Ovary (tissue), 9 donors: ENCODE data around the gene GPR65. TPM values are rescaled to one million over a fixed set of nuclear protein-coding genes. Genes with fewer than 3 reads are reported as not detected.
A peak's percentile ranks its signal among the peaks of the same experiment; 100 is the strongest.

Experiments used
- DNase-seq, 5 donors: peaks; one replicate each; pipeline ENCODE4 v3.0.0-alpha.2; 2019 to 2020
- H3K27ac ChIP-seq, 2 donors: fragments of 200-600 bp; one replicate each; pipeline versions ENCODE4 v1.5.1 to v1.8.0; 2019 to 2022
- H3K27me3 ChIP-seq: fragments of 200-600 bp; one replicate; pipeline ENCODE4 v1.8.0; 2022
- H3K36me3 ChIP-seq: fragments of 200-600 bp; sonication (generic); one replicate; pipeline ENCODE4 v1.5.1; 2019
- H3K4me1 ChIP-seq: one replicate; pipeline ENCODE4 v1.8.1; 2013; ENCODE audit warnings: mild to moderate bottlenecking, moderate library complexity; ENCODE audit not compliant: insufficient read depth
- H3K4me3 ChIP-seq: fragments of 200-600 bp; sonication (generic); one replicate; pipeline ENCODE4 v1.5.1; 2017
- H3K9me3 ChIP-seq, 2 donors: fragments of 200-600 bp in 1 of 2; sonication (generic) in 1 of 2; one replicate each; pipeline versions ENCODE4 v1.5.1 to v1.8.1; 2013 to 2019; ENCODE audit warnings: mild to moderate bottlenecking in 1 of 2, moderate library complexity in 1 of 2
- CTCF ChIP-seq, 3 donors: fragments of 450-650 bp in 2 of 3; fragments of 200-600 bp in 1 of 3; IDR thresholded peaks; one replicate each; pipeline versions ENCODE4 v1.5.1 to v1.8.0; 2016 to 2022; ENCODE audit warnings: antibody characterized with exemption in 3 of 3, mild to moderate bottlenecking in 1 of 3
- EP300 ChIP-seq: sonication (generic); formaldehyde crosslinking; IDR thresholded peaks from one replicate; pipeline ENCODE4 v1.6.1; 2017; ENCODE audit warnings: antibody characterized with exemption
- POLR2A ChIP-seq: fragments of 450-650 bp; IDR thresholded peaks from one replicate; pipeline ENCODE4 v1.6.1; 2017; ENCODE audit warnings: antibody characterized with exemption, mild to moderate bottlenecking, moderate library complexity
- WGBS, 3 donors: extraction: QIAGEN DNeasy Blood & Tissue Kit in 1 of 3; methylation state at CpG; one replicate each; pipeline versions ENCODE4 v1.1.5 to v1.1.7; 2013 to 2017; 5-methylcytosine and 5-hydroxymethylcytosine counted together
- intact Hi-C, 4 donors: fragments of 100-400 bp; cut with DNase I; formaldehyde crosslinking; loops; one replicate each; pipeline versions ENCODE4 v1.11.0 to v1.15.1; 2022 to 2023
- polyA plus RNA-seq, 2 donors: library from polyadenylated mRNA; stranded (reverse); fragments of 200-250 nt in 1 of 2; fragments of 350-450 nt in 1 of 2; fragmentation: Illumina TruSeq in 1 of 2; extraction: RNeasy Lipid Tissue Mini Kit (QIAGEN cat#74804) in 1 of 2; gene quantifications; one replicate each; pipeline ENCODE4 v1.2.3, GENCODE V29; 2013 to 2014
- total RNA-seq, 7 donors: library from RNA; depleted of rRNA in 2 of 7; stranded (reverse); fragments of >200 nt in 2 of 7; fragmentation: NEBNext Ultra II Directional in 3 of 7; extraction: Animal tissue kit (Norgen Biotek cat#: 25700) in 3 of 7; gene quantifications; one replicate each; pipeline versions ENCODE4 v1.1.0 to v1.2.4, GENCODE V29; 2016 to 2023
- donor health status: DM: no; HTN: no; CAD: no; lungs with moderate emphysema.
- donor health status: DM: no; HTN: no; CAD: no.
- donor health status: Bipolar disorder and iron deficiency.
- donor health status: DM: yes; HTN: yes; CAD: no.
- donor health status: DM: no; HTN: no; CAD: no.
- donor health status: DM: yes; HTN: yes; CAD: no.

The GPR65 gene
- total and polyA plus RNA-seq, 9 donors, result 0.19 to 2.2 (median 0.70) TPM

GRCh38 chr14:87989221-87989955 is 15.5 kb upstream of the GPR65 start:
- H3K27me3 ChIP-seq, result no peaks in the 10 kb centered on the region
- DNase-seq, result no peak
- no peak for TF ChIP-seq EP300
- TF ChIP-seq CTCF (IDR thresholded peaks at IDR 0.05), result no peak
- no peak for TF ChIP-seq POLR2A

GRCh38 chr14:87989956-87990299 is 15.0 kb upstream of the GPR65 start:
- Histone ChIP-seq H3K27ac (no peak overlapping the region), H3K9me3 (no peaks in the 10 kb centered on the region), H3K27me3 (no peaks in the 10 kb centered on the region), H3K36me3 (no peaks in the 10 kb centered on the region), H3K4me3 (no peak overlapping the region), H3K4me1 (peaks cover 5% of the 10 kb centered on the region)
- TF ChIP-seq CTCF (IDR thresholded peaks at IDR 0.05) (no peak), EP300 (no peak), POLR2A (no peak)
- no peak for DNase-seq
- 91 to 99% (median 97%) methylated on average over 2 of the region's 2 CpGs for WGBS, 3 donors
- intact Hi-C loops, result no loop called here

More at GRCh38 chr14:87989221-87989955, 15.5 kb upstream of the GPR65 start:
- Histone ChIP-seq H3K4me1 (peaks cover 5% of the 10 kb centered on the region), H3K27ac (no peak overlapping the region), H3K4me3 (no peak overlapping the region), H3K9me3 (no peaks in the 10 kb centered on the region), H3K36me3 (no peaks in the 10 kb centered on the region)
- 96 to 97% (median 96%) methylated on average over 5 of the region's 5 CpGs for WGBS, 3 donors
- intact Hi-C loops, result no loop called here

- H3K4me1 ChIP-seq, result peaks cover 5% of the 10 kb centered on the region
- no peaks in the 10 kb centered on the region for H3K27me3 ChIP-seq
- TF ChIP-seq CTCF (IDR thresholded peaks at IDR 0.05), result no peak
- no peak for TF ChIP-seq POLR2A
- no peak for TF ChIP-seq EP300
- no peak overlapping the region for H3K4me3 ChIP-seq
- intact Hi-C loops, result no loop called here
- H3K27ac ChIP-seq, result peak overlapping the region in 1 of 2 donors; percentile 97
- no peaks in the 10 kb centered on the region for H3K36me3 ChIP-seq
- no peaks in the 10 kb centered on the region for H3K9me3 ChIP-seq
- peak in 2 of 5 donors; percentile 14 to 46 for DNase-seq
- 75 to 81% (median 80%) methylated on average over 4 of the region's 4 CpGs for WGBS, 3 donors
Observed at GRCh38 chr14:87990682-87991081, 14.3 kb upstream of the GPR65 start.

GRCh38 chr14:87992346-87992717 is 12.6 kb upstream of the GPR65 start:
- WGBS, 3 donors, result 2 to 4% (median 2%) methylated on average over 20 of the region's 20 CpGs
- intact Hi-C loops, result no loop called here
- peaks cover 5% of the 10 kb centered on the region for H3K4me1 ChIP-seq
- peak overlapping the region; percentile 91 to 97 for H3K27ac ChIP-seq
- TF ChIP-seq EP300 (no peak), POLR2A (no peak), CTCF (IDR thresholded peaks at IDR 0.05) (no peak)
- H3K9me3 ChIP-seq, result no peaks in the 10 kb centered on the region
- H3K27me3 ChIP-seq, result no peaks in the 10 kb centered on the region
- no peaks in the 10 kb centered on the region for H3K36me3 ChIP-seq
- peak overlapping the region; percentile 76 for H3K4me3 ChIP-seq
- no peak for DNase-seq
